Esophagus squamous epithelium (tissue), 4 donors: ENCODE results near the gene DNMT3A.

Experiments
- POLR2A ChIP-seq, 4 donors: fragments of 450-650 bp; IDR thresholded peaks; one replicate each; pipeline ENCODE4 v1.6.1; 2017; ENCODE audit warnings: antibody characterized with exemption in 4 of 4, mild to moderate bottlenecking in 4 of 4, moderate library complexity in 3 of 4
- TF ChIP-seq, protein P1 (sequence below), 6 experiments: fragments of 450-650 bp in 4 of 6; fragments of 200-600 bp in 2 of 6; sonication (generic) in 2 of 6; IDR thresholded peaks; one replicate each; pipeline ENCODE4 v1.5.1; 2016 to 2019; ENCODE audit warnings: antibody characterized with exemption in 6 of 6, mild to moderate bottlenecking in 4 of 6, moderate library complexity in 4 of 6

DNA sequence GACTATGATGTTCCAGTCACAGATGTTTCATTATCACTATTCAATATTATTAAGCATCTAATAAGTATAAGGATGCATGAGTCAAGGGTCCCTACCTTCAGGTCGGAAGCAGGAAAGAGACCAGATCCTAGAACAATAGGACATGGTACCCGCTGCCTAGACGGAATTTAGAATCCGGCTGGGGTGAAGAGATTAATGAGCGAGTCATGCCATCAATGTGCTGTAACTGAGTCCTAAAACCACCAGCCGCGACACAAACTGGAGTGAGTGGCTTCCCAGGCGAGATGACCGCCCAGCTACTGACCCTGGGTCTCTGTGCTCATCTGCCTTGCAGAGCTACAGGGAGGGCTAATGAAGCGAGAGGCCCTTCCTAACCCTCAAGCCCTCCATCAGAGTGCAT is 73.6 kb downstream of the DNMT3A start:
- TF ChIP-seq, protein P1, sequence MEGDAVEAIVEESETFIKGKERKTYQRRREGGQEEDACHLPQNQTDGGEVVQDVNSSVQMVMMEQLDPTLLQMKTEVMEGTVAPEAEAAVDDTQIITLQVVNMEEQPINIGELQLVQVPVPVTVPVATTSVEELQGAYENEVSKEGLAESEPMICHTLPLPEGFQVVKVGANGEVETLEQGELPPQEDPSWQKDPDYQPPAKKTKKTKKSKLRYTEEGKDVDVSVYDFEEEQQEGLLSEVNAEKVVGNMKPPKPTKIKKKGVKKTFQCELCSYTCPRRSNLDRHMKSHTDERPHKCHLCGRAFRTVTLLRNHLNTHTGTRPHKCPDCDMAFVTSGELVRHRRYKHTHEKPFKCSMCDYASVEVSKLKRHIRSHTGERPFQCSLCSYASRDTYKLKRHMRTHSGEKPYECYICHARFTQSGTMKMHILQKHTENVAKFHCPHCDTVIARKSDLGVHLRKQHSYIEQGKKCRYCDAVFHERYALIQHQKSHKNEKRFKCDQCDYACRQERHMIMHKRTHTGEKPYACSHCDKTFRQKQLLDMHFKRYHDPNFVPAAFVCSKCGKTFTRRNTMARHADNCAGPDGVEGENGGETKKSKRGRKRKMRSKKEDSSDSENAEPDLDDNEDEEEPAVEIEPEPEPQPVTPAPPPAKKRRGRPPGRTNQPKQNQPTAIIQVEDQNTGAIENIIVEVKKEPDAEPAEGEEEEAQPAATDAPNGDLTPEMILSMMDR (IDR thresholded peaks at IDR 0.05): no peak
- TF ChIP-seq POLR2A (IDR thresholded peaks at IDR 0.05): no peak
